Measurements from ENCODE around the gene CDHR2.
"Not testable (repeated sequence)": the region's sequence is repeated elsewhere in the genome, so short reads cannot be mapped to it uniquely, and the experiment has no call there.

Gene CDHR2

DNA sequence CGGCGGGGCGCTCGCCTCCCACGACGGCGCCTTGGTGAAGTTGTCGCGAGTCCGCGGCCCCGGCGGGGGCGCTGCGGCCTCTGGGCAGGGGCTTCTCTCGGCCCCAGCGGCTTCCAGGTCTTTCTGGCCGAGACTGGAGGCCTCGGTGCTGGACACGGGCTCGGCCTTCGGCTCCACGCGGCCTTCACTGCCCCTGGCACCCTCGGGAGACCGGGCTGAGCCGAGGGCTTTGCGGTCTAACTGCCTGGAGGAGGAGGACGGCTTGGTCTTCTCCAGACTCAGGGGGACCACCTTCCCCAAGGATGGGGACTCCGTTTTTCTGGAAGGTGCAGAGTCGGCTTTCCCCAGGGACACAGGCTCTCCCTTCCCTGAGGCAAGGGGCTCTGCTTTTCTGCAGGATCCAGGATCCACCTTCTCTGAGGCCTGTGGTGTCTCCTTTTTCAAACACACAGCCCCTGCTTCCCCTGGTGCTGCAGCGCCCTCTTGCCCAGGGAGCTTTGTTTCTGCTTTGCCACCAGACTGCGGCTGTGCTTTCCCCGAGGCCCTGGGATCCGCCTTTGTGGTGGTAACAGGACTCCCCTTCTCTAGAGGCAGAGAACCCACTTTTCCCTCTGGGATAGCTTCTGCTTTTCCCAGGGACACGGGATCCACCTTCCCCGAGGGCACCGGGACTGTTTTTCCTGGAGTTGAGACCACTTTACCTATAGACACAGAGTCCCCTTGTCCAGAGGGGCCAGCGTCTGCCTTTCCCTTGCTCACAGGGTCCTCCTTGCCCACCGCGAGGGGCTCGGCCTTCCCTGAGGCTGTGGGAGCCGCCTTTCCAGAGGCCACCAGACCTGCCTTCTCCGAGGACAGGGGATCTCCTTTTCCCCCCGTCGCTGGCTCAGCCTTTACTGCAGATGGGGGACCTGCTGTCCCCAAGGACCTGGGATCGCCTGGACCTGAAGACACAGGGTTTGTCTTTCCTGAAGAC lies 48.6 kb downstream of the CDHR2 start:
- DNase-seq, result no peak

GRCh38 chr5:176599749-176600430 lies 50.7 kb downstream of the CDHR2 start:
- DNase-seq, result not testable (repeated sequence)

DNA sequence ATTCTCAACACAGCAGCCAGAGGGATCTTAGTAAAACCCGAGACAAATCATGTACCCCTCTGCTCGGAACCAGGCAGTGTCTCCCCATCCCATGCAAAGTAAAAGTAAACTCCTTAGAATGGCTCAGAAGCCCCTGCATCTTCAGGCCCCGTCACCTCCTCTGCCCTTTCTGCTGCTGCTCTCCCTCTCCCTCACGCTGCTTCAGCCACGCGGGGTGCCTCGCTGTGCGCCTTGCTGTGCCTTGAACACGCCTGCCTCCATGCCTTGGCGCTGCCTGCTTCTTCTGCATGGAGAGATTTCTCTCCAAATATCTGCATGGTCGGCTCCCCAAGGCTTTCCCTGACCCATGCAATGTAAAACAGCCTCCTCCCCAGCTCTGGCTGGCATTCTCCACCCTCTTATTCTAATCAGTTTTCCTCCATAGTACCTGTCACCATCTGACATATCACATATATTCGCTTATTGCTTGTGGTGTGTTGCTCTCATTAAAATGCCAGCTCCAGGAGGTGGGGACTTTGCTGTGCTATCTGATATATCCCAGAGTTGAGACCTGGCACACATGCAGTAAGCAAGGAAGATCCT lies 52.9 kb downstream of the CDHR2 start:
- no peak for DNase-seq

DNA sequence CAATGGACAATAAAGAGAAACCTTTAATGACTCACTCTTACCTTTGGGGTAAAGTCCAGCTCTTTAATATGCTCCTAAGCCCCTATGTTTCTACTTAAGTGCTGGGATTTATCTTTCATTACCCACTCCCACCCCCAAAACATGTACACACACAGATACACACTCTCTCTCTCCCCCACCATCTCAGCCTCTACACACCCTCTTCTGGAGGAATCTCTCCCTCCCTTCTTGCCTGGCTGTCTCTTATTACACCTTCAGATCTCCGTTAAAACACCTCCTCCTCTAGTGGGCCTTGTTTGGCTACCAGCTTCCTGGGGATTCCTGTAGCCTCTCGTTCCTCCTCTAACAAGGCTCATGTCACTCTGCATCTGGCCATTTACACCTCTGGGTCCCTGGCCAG lies 53.9 kb downstream of the CDHR2 start:
- DNase-seq, result no peak

DNA sequence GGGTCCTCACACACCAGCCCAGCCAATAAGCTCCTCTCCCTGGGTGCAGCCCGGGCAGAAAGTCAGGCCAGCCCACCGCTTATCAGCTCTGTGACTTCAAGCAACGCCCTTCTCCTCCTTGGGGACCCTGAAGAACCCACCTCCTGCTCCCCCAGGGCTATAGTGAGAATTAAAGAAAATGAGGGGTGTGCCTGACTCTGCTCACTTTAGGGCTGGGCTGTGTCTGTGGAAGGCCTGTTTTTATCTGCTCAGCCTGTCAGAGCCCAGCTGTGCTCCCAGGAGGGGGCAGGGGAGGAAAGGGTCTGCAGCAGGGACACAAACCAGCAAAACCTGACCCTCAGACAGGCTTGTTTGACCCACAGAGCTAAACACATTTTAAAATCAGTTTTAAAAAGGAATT lies 56.9 kb downstream of the CDHR2 start:
- no peak for DNase-seq

DNA sequence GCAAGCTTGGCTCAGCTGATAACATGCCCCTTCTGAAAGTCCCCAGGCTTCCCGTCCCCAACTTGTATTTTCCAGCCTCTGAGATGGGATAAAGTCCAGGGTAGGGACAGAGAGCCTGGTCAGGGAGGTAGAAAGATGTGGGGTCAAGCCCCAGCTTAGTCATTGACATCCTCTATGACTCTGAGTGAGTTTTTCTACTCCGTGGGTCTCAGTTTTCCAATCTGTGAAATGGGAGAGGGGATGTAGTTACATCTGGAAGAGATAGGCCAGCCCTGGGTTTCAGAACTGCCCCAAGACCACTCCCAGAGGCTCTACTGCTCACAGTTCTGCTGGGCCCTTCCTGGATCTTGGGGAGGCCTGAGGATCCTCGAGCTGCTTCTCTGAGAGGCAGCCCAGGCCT lies 57.7 kb downstream of the CDHR2 start:
- DNase-seq, result no peak

DNA sequence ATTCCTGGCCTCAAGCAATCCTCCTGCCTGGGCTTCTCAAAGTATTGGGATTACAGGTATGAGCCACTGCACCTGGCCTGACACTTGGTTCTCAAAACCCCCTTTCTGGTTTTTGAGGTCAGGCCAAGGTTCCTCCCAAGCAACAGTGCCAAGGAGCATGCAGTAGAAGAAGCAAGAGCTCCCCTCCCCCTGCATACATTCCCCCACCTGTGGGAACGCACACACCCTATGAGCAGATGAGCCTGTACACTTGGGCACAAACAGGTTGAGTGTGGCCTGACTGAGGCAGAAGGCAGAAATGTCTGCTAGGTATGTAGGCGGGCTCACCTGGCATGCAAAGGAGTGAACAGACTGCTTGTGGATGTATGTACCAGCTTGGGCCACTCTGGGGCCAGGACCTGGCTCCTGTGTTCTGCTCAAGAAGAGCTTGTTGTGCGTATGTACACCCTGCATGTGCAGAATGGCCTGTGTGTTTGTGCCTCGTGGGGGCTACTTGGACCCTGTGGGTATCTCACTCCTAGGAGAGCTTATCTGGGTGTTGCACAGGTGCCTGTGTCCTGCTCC lies 59.1 kb downstream of the CDHR2 start:
- no peak for DNase-seq

DNA sequence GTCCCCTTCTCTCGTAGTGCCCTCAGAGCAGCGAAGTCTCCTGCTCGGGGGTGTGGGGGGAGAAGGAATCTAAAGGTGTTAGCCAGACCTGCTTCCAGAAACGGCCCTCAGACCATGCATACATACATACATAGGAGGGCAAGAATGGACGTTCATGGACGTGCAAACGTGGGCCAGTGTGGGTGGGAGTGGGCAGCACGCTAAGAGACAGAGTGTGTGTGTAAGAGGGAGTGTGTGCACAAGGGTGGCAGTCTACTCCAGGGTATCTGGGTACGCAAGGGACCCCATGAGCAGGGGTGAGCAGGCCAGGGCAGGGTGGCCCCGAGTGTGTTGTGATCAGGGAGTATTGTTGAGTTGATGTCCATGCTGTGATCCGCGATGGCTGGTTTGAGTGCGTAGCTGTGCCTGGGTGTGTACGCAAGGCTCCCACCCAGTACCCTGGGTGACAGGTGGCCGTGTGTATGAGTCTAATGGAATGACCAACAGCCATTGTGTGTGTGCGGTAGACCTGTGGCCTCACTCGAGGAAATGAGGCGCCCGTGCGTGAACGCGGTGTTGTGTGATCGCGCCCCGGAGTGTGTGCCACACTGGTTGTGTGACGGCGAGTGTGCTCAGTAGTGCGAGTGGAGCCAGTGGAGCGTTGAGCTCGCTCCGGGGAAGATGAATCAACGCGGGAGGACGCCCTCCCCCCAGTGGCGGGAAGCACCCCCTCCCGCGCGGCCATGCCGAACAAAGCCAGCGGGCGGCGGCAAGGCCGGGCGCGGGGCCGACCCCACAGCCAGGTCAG lies 60.0 kb downstream of the CDHR2 start:
- DNase-seq, result no peak

DNA sequence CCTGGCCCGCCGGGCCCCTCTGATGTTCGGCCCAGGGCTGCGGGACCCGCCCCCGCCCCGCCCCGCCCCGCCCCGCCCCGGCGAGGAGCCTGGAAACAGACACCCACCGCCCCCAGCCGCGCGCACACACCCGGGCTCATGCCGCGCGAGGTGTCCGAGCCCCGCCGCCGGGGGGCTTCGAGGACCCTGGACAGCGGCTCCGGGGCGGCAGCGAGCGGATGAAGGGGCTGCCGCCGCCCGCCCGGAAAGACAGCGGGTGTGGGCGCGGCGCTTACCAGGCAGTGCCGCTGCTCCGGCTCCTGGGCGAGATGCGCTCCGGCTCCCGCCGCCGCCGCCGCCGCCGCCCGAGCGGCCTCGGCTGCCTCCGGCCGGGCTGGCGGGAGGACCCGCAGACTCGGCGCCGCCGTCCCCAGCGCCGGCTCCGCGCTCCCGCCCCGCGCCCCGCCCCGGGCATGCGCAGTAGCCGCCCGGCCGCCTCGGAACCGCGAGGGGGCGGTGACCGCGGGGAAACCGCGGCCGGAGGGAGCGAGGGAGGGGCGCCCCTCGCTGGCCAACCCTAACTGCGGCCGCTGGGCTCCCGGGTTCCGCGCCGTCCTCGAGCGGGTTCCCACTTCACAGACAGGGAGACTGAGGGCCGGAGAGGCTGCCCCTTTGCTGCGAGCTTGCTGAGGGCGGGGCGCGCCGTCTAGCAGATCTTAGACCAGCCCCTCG lies 60.7 kb downstream of the CDHR2 start, which contains the start of gene GPRIN1:
TSS of gene GPRIN1 (minus strand) at position 433 of the 711 bp plus-strand sequence. CDS start 10,322 bp downstream, outside the sequence.
- DNase-seq, result peak; percentile 56

DNA sequence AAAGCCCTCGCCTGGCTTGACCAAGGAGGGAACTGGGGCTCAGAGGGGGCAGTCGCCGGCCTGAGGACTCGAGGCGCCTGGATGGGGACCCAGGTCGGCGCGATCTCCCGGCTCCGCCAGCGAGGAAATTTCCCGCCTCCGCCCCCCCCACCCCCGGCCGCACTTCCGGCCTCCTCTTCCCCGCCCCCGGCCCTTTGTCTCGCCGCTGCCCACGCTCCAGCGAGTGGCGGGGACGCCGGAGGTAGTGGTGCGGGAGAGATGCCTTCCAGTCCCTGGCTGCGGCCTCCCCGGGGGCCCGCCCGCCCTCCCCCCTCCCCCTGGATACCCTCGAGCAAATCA lies 61.3 kb downstream of the CDHR2 start:
- DNase-seq, result no peak

GRCh38 chr5:176611435-176611834 lies 62.3 kb downstream of the CDHR2 start:
- no peak for DNase-seq

GRCh38 chr5:176612008-176612407 lies 62.9 kb downstream of the CDHR2 start:
- no peak for DNase-seq

GRCh38 chr5:176612855-176613254 lies 63.7 kb downstream of the CDHR2 start:
- DNase-seq, result no peak

- DNase-seq, result no peak
Observed at GRCh38 chr5:176614805-176615478, 65.8 kb downstream of the CDHR2 start.

GRCh38 chr5:176616511-176616910 lies 67.4 kb downstream of the CDHR2 start:
- DNase-seq, result no peak

- no peak for DNase-seq
Observed at GRCh38 chr5:176618783-176619182, 69.6 kb downstream of the CDHR2 start.

DNA sequence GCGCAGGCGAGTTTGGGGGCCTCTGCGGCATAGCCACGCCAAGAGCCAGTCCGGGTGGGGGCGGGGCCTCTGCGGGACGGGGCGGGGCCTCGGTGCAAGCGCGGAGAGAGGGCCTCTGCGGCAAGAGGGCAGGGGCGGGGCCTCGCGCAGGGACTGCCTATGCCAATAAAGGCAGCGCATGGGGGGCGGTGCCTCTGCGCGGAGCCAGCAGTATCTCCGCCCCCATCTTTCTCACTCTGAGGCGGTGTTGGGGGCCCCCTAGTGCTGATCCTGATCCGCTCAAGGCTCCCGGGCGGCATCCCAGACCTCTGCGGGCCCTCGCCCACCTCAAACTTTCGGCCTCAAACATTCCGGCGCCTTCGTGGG lies 70.0 kb downstream of the CDHR2 start:
- no peak for DNase-seq

DNA sequence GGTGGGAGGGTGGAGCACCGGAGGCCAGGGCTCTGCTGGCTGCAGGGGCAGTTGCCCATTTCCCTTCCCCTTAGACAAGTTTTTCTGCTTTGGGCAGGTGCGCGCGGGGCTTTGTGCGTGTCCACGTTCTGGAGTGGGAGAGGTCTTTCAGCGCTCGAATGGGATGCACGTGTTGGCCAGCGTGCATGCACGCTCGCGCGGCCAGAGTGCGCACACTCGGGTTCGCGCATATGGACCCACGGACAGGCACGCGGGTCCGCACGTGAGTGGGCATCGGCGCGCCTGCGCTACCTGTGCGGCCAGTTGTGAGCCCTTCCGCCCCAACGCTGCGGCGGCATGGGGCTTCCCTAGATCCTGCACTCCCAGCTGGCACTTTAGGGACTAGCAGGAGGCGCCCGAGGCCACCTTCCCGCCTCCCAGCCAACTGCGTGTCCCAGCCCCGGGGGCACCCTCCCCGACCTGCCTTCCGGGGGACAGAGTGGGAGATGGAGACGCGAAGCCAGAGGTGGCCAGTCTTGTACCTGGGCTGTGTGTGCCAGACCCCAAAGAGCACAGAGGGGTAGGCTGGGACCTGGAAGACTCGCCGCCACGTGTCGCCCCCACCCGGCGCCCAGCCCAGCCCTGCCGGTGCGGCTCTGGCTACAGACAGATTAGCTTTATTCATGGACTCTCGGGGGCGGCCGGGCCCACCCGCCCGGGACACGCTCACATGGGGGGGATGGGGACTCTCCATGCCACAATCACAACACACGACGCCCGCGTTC lies 70.6 kb downstream of the CDHR2 start:
- DNase-seq, result no peak

- DNase-seq, result no peak
Observed at GRCh38 chr5:176620333-176620981, 71.3 kb downstream of the CDHR2 start.

DNA sequence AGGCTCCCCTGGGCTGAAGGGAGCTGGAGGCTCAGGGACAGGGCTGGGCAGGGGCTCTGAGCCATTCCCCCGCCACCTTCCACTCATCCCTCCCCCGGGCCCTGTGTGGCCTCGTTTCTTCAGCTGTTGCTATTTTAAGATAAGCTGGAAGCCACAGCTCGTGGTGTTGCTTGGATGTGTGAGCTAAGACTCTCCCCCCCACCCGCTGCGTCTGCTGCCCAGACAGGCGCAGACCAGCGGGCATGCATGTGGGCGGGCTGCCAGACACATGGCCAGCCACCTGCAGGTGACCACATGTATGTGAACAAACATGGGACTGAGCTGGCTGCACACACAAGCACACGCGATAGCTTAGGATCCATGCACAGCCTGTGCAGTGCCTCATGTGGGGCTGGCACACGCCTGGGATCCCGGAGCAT lies 72.5 kb downstream of the CDHR2 start:
- DNase-seq, result no peak

Data from NCI-H748 treated with DMSO at 0.1 percent for 48 hours (cell line).